Thoracic aorta (tissue), 2 donors: ENCODE data around the gene AGBL5. TPM values are rescaled to one million over a fixed set of nuclear protein-coding genes. Genes with fewer than 3 reads are reported as not detected.
A peak's percentile ranks its signal among the peaks of the same experiment; 100 is the strongest.

Experiments
- ATAC-seq: fragments of 150-250 bp; one replicate; pipeline ENCODE4 v1.8.0; 2017; ENCODE audit warnings: low read depth; ENCODE audit not compliant: insufficient number of reproducible peaks, low FRiP score
- DNase-seq: peaks from one replicate; pipeline ENCODE4 v3.0.0-alpha.2; 2020; ENCODE audit warnings: low spot score
- H3K27ac ChIP-seq, 2 donors: fragments of 200-600 bp; sonication (generic); 1 replicate in 1 of 2; 2 replicates in 1 of 2; pipeline ENCODE4 v1.5.1; 2016; ENCODE audit warnings: mild to moderate bottlenecking in 2 of 2, moderate library complexity in 2 of 2
- H3K27me3 ChIP-seq: fragments of 200-600 bp; sonication (generic); replicated peaks from 2 replicates; pipeline ENCODE4 v1.6.0; 2016; ENCODE audit warnings: mild to moderate bottlenecking; ENCODE audit not compliant: insufficient read depth
- H3K36me3 ChIP-seq: fragments of 200-600 bp; sonication (generic); one replicate; pipeline ENCODE4 v1.5.1; 2016
- H3K4me1 ChIP-seq, 2 donors: fragments of 200-600 bp; sonication (generic); 1 replicate in 1 of 2; 2 replicates in 1 of 2; pipeline versions ENCODE4 v1.5.1 to v1.6.0; 2016; ENCODE audit warnings: low read depth in 2 of 2, mild to moderate bottlenecking in 1 of 2; ENCODE audit not compliant: control insufficient read depth in 1 of 2
- H3K4me3 ChIP-seq: fragments of 200-600 bp; sonication (generic); 2 replicates; pipeline ENCODE4 v1.5.1; 2016; ENCODE audit warnings: mild to moderate bottlenecking
- H3K9me3 ChIP-seq: fragments of 200-600 bp; sonication (generic); 2 replicates; pipeline ENCODE4 v1.5.1; 2016
- CTCF ChIP-seq: fragments of 200-600 bp; sonication (generic); IDR thresholded peaks from one replicate; pipeline ENCODE4 v1.5.1; 2019; ENCODE audit warnings: antibody characterized with exemption
- total RNA-seq, 2 donors: library from RNA; depleted of rRNA; stranded (reverse); fragments of >200 nt; gene quantifications; one replicate each; pipeline versions ENCODE4 v1.1.0 to v1.2.3, GENCODE V29; 2016

Gene AGBL5
- total RNA-seq, 2 donors from 2014 or later, result 7.8 to 10.8 TPM

DNA sequence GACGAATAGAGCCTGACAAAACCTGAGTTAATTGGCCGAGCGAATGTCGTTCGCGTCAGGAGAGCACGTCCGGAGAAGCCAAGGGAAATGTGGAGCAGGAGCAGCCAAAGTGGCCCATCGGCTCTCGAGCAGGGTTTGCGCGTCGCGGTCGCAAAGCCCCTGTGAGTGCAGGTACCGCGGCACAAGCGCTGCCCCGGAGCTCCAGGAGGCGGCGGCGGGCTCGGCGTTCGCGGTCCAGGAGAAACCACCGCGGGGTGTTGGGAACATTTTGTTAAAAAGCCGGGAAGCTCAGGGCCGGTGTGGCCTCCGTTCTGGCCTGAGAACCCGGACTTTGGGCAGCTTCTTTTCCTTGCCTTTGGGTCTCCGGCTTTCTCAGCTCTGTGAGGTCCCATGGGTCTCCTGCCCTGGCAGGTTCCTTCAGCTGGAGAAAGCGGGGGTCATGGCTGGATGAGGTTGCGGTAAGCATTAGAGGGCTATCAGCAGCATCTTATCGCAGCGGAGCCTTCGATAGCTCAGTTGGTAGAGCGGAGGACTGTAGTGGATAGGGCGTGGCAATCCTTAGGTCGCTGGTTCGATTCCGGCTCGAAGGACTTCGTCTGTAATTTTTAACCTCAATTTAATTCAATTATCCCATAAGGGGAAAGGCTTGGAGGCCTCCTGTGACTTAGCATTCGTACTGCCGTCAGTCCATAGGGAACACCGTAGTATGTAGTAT, 1.0 kb upstream of the AGBL5 start:
- DNase-seq (peak; percentile 65), ATAC-seq (peak; percentile 88)
- peak; percentile 62 for TF ChIP-seq CTCF
- peak overlapping the region; percentile 89 for H3K4me3 ChIP-seq
- H3K27ac ChIP-seq, result peak overlapping the region; percentile 80 to 87
- H3K27me3 ChIP-seq, result no peaks in the 10 kb centered on the region
- H3K36me3 ChIP-seq, result peaks cover 12% of the 10 kb centered on the region
- peaks cover 5 to 15% of the 10 kb centered on the region in 2 donors for H3K4me1 ChIP-seq
- no peaks in the 10 kb centered on the region for H3K9me3 ChIP-seq

DNA sequence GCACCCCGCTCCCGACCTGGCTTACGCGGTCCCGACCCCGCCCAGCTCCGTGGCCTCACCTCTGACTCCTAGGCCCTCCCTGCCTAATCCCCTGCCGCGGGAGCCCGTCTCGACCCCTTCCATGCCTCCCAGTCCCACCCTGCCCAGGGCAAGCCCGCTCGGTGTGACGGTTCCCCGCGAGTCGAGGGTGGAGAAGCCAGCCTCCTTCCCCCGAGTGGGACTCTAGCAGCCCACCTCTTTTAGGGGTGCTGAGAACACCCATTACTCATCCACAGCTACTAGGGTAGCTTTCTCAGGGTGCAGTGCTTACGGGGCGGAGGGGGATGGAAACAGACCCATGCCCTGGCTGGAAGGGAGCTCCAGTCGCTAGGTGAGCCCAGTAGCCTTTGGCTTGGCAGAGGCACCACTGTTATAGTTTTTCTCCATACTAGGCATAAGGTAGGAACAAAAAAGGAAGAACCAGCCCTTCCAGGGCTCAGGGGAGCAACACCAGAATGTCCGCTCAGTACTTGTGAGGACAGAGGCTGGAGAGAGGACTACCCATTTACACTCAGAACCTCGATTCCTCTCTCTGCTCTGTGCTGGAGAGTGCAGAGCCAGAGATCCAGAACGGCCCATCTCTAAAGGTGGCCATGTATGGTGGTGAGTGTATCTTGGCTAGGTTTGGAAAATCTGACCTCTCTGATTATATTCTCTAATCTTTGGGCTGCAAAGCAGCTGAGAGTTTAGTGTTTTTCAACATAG, 606 bp downstream of the AGBL5 start:
- H3K27ac ChIP-seq, result peak overlapping the region; percentile 80 to 87
- H3K4me1 ChIP-seq, result peaks cover 5 to 15% of the 10 kb centered on the region in 2 donors
- H3K4me3 ChIP-seq, result peak overlapping the region; percentile 89
- no peak for DNase-seq
- no peaks in the 10 kb centered on the region for H3K27me3 ChIP-seq
- no peaks in the 10 kb centered on the region for H3K9me3 ChIP-seq
- H3K36me3 ChIP-seq, result peaks cover 26% of the 10 kb centered on the region
- no peak for TF ChIP-seq CTCF
- no peak for ATAC-seq

- Histone ChIP-seq H3K4me3 (no peak overlapping the region), H3K4me1 (peaks cover 5 to 15% of the 10 kb centered on the region in 2 donors), H3K27ac (no peak overlapping the region), H3K9me3 (no peaks in the 10 kb centered on the region), H3K27me3 (no peaks in the 10 kb centered on the region), H3K36me3 (peaks cover 29% of the 10 kb centered on the region)
- no peak for DNase-seq
- no peak for ATAC-seq
- no peak for TF ChIP-seq CTCF
These were observed 1.9 kb downstream of the AGBL5 start for GRCh38 chr2:27053321-27053720.

DNA sequence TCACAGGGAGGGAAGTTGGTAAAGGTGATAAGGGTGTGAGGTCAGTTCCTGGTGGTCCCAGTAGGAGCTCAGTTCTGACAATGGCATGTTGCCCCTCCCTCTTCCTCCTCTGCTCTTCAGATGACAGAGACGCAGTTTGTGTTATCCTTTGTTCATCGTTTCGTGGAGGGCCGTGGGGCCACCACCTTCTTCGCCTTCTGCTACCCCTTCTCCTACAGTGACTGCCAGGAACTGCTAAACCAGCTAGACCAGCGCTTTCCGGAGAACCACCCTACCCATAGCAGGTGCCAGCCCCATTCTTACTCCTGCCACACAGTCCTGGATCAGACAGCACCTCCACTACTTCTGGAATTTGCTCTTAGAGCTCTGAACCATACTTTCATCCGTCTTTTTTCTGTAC, 2.3 kb downstream of the AGBL5 start:
- H3K4me3 ChIP-seq, result no peak overlapping the region
- ATAC-seq (no peak), DNase-seq (no peak)
- H3K4me1 ChIP-seq, result peaks cover 5 to 15% of the 10 kb centered on the region in 2 donors
- peaks cover 29% of the 10 kb centered on the region for H3K36me3 ChIP-seq
- TF ChIP-seq CTCF, result no peak
- H3K9me3 ChIP-seq, result no peaks in the 10 kb centered on the region
- no peaks in the 10 kb centered on the region for H3K27me3 ChIP-seq
- H3K27ac ChIP-seq, result no peak overlapping the region

- ATAC-seq (no peak), DNase-seq (no peak)
- no peak overlapping the region for H3K27ac ChIP-seq
- H3K4me1 ChIP-seq, result peaks cover 0 to 9% of the 10 kb centered on the region in 2 donors
- H3K9me3 ChIP-seq, result no peaks in the 10 kb centered on the region
- H3K4me3 ChIP-seq, result no peak overlapping the region
- peaks cover 30% of the 10 kb centered on the region for H3K36me3 ChIP-seq
- no peak for TF ChIP-seq CTCF
- H3K27me3 ChIP-seq, result no peaks in the 10 kb centered on the region
These were observed 3.3 kb downstream of the AGBL5 start for GRCh38 chr2:27054721-27055120.
